Keratinocyte (primary cell): ENCODE data around the gene DIP2C. TPM values are rescaled to one million over a fixed set of nuclear protein-coding genes. Genes with fewer than 3 reads are reported as not detected.

Experiments
- DNase-seq: peaks from one replicate; pipeline ENCODE4 v3.0.0-alpha.2; 2011; ENCODE audit warnings: low read depth, missing footprints, low spot score
- FAIRE-seq: peaks from 2 replicates; lab custom pipeline; 2011; peaks lifted over from hg19 to GRCh38; lab: Jason Lieb, UNC
- H2AFZ ChIP-seq: 2 replicates; pipeline ENCODE4 v1.6.0; 2012; ENCODE audit warnings: low read length, control low read depth, inconsistent platforms; ENCODE audit not compliant: control insufficient read depth
- H3K27ac ChIP-seq: 2 replicates; pipeline ENCODE4 v1.5.1; 2011; ENCODE audit warnings: low read length; ENCODE audit not compliant: control insufficient read depth, insufficient read depth
- H3K27me3 ChIP-seq: 3 replicates; pipeline ENCODE4 v1.6.0; 2011; ENCODE audit warnings: low read length; ENCODE audit not compliant: control insufficient read depth, insufficient read depth; ENCODE audit errors: extremely low read depth
- H3K36me3 ChIP-seq, 2 experiments: 2 replicates in 1 of 2; 3 replicates in 1 of 2; pipeline ENCODE4 v1.5.1; 2011; ENCODE audit warnings: low read length in 2 of 2, mild to moderate bottlenecking in 1 of 2; ENCODE audit not compliant: control insufficient read depth in 2 of 2, insufficient read depth in 2 of 2; ENCODE audit errors: extremely low read depth in 1 of 2
- H3K4me1 ChIP-seq: 3 replicates; pipeline ENCODE4 v1.5.1; 2011; ENCODE audit warnings: low read length; ENCODE audit not compliant: control insufficient read depth, insufficient read depth; ENCODE audit errors: extremely low read depth
- H3K4me2 ChIP-seq: 3 replicates; pipeline ENCODE4 v1.6.0; 2011; ENCODE audit warnings: low read depth, low read length; ENCODE audit not compliant: control insufficient read depth, insufficient read depth; ENCODE audit errors: extremely low read depth
- H3K4me3 ChIP-seq, 3 experiments: fragments of 200-600 bp in 1 of 3; sonication (generic) in 1 of 3; 2 replicates in 2 of 3; 3 replicates in 1 of 3; pipeline ENCODE4 v1.5.1; 2011 to 2016; ENCODE audit warnings: low read length in 3 of 3, mild to moderate bottlenecking in 3 of 3, control low read depth in 2 of 3, inconsistent platforms in 1 of 3, low read depth in 1 of 3, mixed read lengths in 1 of 3, mixed run types in 1 of 3, moderate library complexity in 1 of 3; ENCODE audit not compliant: control insufficient read depth in 2 of 3, insufficient read depth in 2 of 3; ENCODE audit errors: extremely low read depth in 1 of 3
- H3K79me2 ChIP-seq: 2 replicates; pipeline ENCODE4 v1.6.0; 2012; ENCODE audit warnings: low read length; ENCODE audit not compliant: control insufficient read depth, insufficient read depth
- H3K9ac ChIP-seq: 3 replicates; pipeline ENCODE4 v1.6.0; 2011; ENCODE audit warnings: low read length; ENCODE audit not compliant: control insufficient read depth, insufficient read depth; ENCODE audit errors: extremely low read depth
- H3K9me1 ChIP-seq: 3 replicates; pipeline ENCODE4 v1.6.0; 2011; ENCODE audit warnings: low read length; ENCODE audit not compliant: control insufficient read depth, insufficient read depth; ENCODE audit errors: extremely low read depth
- H3K9me3 ChIP-seq: 2 replicates; pipeline ENCODE4 v1.5.1; 2012; ENCODE audit warnings: low read depth, low read length; ENCODE audit not compliant: control insufficient read depth
- H4K20me1 ChIP-seq: 3 replicates; pipeline ENCODE4 v1.6.0; 2011; ENCODE audit warnings: low read length; ENCODE audit not compliant: control insufficient read depth, insufficient read depth; ENCODE audit errors: extremely low read depth
- EZH2 ChIP-seq: IDR thresholded peaks from one replicate; pipeline ENCODE4 v1.6.1; 2012; ENCODE audit warnings: inconsistent platforms, mild to moderate bottlenecking, low read length, moderate library complexity
- dilution Hi-C: fragments of 300-500 bp; cut with MboI; formaldehyde crosslinking; loops from one replicate; pipeline ENCODE4 v1.7.0; 2020; ENCODE audit warnings: low sequenced_read_pairs; ENCODE audit not compliant: extremely low pct_ligation_motif_present
- polyA plus RNA-seq, 5 experiments: library from polyadenylated mRNA; depleted of rRNA in 3 of 5; stranded (reverse) in 3 of 5; stranded (forward) in 1 of 5; unstranded in 1 of 5; fragments of >200 nt; gene quantifications; 1 replicate in 1 of 5; 2 replicates in 3 of 5; 3 replicates in 1 of 5; pipeline versions ENCODE4 v1.2.1 to v1.2.3, GENCODE V29; 2011 to 2012; ENCODE audit warnings: missing spikeins in 2 of 5, low read depth in 1 of 5, low replicate concordance in 1 of 5
- TF ChIP-seq, protein P1 (sequence below), 3 experiments: IDR thresholded peaks in 1 of 3; conservative IDR thresholded peaks in 1 of 3; optimal IDR thresholded peaks in 1 of 3; 2 replicates in 2 of 3; 3 replicates in 1 of 3; pipeline versions ENCODE3 to v1.5.1; 2011; ENCODE audit warnings: low read length in 3 of 3, mild to moderate bottlenecking in 3 of 3, moderate library complexity in 2 of 3, control low read depth in 1 of 3, inconsistent platforms in 1 of 3; ENCODE audit not compliant: insufficient read depth in 2 of 3; ENCODE audit errors: extremely low read depth in 1 of 3

DIP2C gene
- polyA plus RNA-seq, 1 donor (not counting 4 experiments of a cell fraction or from before 2014, with no cell fraction given): 1.3 TPM

DNA sequence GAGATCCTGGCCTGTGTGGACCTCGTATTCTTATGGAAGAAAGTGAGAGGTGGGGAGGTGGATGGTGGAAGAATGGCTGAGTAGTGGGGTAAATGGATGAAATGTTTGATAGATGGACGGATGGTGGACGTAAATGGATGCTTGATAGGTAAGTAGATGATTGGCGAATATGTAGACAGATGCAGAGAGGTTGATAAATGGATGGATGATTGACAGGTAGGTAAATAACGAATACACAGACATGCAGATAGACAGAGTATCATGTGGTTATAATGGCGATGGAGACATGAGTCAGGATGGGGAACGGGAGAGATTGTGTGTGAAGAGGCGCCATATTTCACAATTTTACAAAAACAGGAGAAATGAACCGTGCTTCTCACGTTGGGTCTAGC is 219.5 kb downstream of the DIP2C start:
- Histone ChIP-seq H3K4me2 (no peak overlapping the region), H3K79me2 (no peaks in the 10 kb centered on the region), H3K27ac (no peak overlapping the region), H3K9me1 (no peaks in the 10 kb centered on the region), H3K36me3 (no peaks in the 10 kb centered on the region), H4K20me1 (no peaks in the 10 kb centered on the region), H3K9ac (no peak overlapping the region), H3K27me3 (no peaks in the 10 kb centered on the region), H2AFZ (no peak overlapping the region), H3K4me1 (no peaks in the 10 kb centered on the region), H3K4me3 (no peak overlapping the region), H3K9me3 (no peaks in the 10 kb centered on the region)
- no peak for TF ChIP-seq EZH2
- TF ChIP-seq, protein P1, sequence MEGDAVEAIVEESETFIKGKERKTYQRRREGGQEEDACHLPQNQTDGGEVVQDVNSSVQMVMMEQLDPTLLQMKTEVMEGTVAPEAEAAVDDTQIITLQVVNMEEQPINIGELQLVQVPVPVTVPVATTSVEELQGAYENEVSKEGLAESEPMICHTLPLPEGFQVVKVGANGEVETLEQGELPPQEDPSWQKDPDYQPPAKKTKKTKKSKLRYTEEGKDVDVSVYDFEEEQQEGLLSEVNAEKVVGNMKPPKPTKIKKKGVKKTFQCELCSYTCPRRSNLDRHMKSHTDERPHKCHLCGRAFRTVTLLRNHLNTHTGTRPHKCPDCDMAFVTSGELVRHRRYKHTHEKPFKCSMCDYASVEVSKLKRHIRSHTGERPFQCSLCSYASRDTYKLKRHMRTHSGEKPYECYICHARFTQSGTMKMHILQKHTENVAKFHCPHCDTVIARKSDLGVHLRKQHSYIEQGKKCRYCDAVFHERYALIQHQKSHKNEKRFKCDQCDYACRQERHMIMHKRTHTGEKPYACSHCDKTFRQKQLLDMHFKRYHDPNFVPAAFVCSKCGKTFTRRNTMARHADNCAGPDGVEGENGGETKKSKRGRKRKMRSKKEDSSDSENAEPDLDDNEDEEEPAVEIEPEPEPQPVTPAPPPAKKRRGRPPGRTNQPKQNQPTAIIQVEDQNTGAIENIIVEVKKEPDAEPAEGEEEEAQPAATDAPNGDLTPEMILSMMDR (optimal IDR thresholded peaks at IDR 0.05 in 1 of 3, IDR thresholded peaks at IDR 0.05 in 1 of 3, conservative IDR thresholded peaks at IDR 0.05 in 1 of 3; ENCODE audit: extremely low read depth in 1 of 3, insufficient read depth in 2 of 3, low read length in 3 of 3): no peak
- FAIRE-seq (no peak), DNase-seq (no peak)
- dilution Hi-C loops: no loop called here

DNA sequence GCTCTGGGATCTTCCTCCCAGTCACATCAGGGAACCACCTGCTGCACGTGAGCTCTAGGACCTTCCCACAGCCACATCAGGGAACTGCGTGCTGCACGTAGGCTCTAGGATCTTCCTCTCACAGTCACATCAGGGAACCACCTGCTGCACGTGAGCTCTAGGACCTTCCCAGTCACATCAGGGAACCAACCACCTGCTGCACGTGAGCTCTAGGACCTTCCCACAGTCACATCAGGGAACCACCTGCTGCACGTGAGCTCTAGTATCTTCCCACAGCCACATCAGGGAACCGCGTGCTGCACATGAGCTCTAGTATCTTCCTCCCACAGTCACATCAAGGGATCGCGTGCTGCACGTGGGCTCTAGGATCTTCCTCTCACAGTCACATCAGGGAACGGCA is 229.7 kb downstream of the DIP2C start:
- peaks cover 6% of the 10 kb centered on the region for H3K4me1 ChIP-seq
- no peak for FAIRE-seq
- dilution Hi-C loops: no loop called here

More for the DNA sequence above, 229.7 kb downstream of the DIP2C start:
- TF ChIP-seq EZH2: no peak
- TF ChIP-seq, protein P1 (optimal IDR thresholded peaks at IDR 0.05 in 1 of 3, IDR thresholded peaks at IDR 0.05 in 1 of 3, conservative IDR thresholded peaks at IDR 0.05 in 1 of 3; ENCODE audit: extremely low read depth in 1 of 3, insufficient read depth in 2 of 3, low read length in 3 of 3): no peak
- Histone ChIP-seq H3K9me3 (no peaks in the 10 kb centered on the region), H3K36me3 (no peaks in the 10 kb centered on the region), H3K4me2 (no peak overlapping the region), H3K27ac (no peak overlapping the region), H3K9ac (no peak overlapping the region), H4K20me1 (no peaks in the 10 kb centered on the region), H3K79me2 (no peaks in the 10 kb centered on the region), H2AFZ (no peak overlapping the region), H3K4me3 (no peak overlapping the region), H3K9me1 (no peaks in the 10 kb centered on the region), H3K27me3 (no peaks in the 10 kb centered on the region)
- DNase-seq: no peak
